GM13977 (cell line): ENCODE results near the gene SLC6A7.

Experiments used
- DNase-seq: peaks from one replicate; pipeline ENCODE4 v3.0.0; 2012; ENCODE audit warnings: low spot score
- in situ Hi-C: fragments of 300-500 bp; cut with MboI; formaldehyde crosslinking; loops from one replicate; pipeline ENCODE4 v1.12.0; 2022; ENCODE audit warnings: low sequenced_read_pairs, low pct_unique_long_range_greater_than_20kb, mixed read lengths, inconsistent platforms; ENCODE audit not compliant: unreplicated experiment
- TF ChIP-seq, protein P1 (sequence below): IDR thresholded peaks from 2 replicates; pipeline ENCODE4 v1.5.1; 2012; ENCODE audit warnings: mild to moderate bottlenecking, control low read depth; ENCODE audit not compliant: insufficient read depth; ENCODE audit errors: extremely low read depth, missing control alignments

Gene SLC6A7

GRCh38 chr5:150182774-150183173, 7.1 kb upstream of the SLC6A7 start:
- DNase-seq: no peak
- TF ChIP-seq, protein P1, sequence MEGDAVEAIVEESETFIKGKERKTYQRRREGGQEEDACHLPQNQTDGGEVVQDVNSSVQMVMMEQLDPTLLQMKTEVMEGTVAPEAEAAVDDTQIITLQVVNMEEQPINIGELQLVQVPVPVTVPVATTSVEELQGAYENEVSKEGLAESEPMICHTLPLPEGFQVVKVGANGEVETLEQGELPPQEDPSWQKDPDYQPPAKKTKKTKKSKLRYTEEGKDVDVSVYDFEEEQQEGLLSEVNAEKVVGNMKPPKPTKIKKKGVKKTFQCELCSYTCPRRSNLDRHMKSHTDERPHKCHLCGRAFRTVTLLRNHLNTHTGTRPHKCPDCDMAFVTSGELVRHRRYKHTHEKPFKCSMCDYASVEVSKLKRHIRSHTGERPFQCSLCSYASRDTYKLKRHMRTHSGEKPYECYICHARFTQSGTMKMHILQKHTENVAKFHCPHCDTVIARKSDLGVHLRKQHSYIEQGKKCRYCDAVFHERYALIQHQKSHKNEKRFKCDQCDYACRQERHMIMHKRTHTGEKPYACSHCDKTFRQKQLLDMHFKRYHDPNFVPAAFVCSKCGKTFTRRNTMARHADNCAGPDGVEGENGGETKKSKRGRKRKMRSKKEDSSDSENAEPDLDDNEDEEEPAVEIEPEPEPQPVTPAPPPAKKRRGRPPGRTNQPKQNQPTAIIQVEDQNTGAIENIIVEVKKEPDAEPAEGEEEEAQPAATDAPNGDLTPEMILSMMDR: no peak
- in situ Hi-C loops: no loop called here

DNA sequence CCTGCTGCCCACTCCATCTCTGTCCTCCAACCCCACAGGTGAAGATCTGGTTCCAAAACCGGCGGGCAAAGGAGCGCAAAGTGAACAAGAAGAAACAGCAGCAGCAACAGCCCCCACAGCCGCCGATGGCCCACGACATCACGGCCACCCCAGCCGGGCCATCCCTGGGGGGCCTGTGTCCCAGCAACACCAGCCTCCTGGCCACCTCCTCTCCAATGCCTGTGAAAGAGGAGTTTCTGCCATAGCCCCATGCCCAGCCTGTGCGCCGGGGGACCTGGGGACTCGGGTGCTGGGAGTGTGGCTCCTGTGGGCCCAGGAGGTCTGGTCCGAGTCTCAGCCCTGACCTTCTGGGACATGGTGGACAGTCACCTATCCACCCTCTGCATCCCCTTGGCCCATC, 6.4 kb upstream of the SLC6A7 start:
- in situ Hi-C loops: no loop called here
- TF ChIP-seq, protein P1: no peak
- no peak for DNase-seq

- TF ChIP-seq, protein P1: no peak
- no peak for DNase-seq
- in situ Hi-C loops: no loop called here
Observed at GRCh38 chr5:150184006-150184405, 5.9 kb upstream of the SLC6A7 start.

DNA sequence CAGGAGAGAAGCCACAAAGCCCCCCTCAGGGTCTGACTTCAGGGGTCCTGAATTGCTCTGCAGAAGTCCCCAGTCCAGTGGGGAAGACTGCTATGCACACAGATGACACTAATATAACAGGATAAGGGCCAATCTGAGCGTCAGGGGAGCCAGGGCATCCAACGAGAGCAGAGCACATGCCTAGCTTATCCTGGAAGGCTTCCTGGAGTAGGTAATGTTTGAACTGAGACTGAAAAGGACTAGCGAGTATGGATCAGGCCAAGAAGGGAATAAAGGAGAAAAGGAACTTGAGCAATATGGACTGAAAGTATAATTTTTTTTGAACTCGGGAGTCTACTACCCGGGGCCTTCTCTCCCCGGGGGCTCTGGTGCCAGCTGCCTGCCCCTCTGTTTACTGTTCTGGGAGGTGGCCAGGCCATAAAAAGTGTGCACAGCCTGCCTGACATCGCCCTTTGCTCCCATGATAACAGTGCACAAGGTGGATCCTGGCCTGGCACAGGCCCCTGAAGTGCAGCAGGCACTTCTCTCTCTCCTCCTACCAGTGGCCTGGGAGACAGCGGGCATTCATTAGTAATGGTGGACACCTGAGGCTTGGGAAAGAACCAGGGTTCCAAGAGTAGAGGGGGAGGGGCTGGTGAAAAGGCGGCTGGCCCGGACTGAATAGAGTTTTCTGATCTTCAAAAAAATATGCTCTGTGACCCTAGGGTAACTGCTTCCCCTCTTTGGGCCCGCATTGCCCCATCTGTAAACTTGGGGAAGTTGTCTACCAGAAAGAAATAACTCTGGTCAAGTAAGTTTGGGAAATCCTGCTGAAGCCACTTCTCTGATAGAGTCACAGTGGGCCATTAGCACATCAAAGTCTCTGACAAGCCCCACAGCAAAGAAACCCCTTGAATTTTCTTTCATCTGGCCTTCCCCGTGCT, 4.6 kb upstream of the SLC6A7 start:
- TF ChIP-seq, protein P1: no peak
- in situ Hi-C loops: no loop called here
- DNase-seq: no peak

DNA sequence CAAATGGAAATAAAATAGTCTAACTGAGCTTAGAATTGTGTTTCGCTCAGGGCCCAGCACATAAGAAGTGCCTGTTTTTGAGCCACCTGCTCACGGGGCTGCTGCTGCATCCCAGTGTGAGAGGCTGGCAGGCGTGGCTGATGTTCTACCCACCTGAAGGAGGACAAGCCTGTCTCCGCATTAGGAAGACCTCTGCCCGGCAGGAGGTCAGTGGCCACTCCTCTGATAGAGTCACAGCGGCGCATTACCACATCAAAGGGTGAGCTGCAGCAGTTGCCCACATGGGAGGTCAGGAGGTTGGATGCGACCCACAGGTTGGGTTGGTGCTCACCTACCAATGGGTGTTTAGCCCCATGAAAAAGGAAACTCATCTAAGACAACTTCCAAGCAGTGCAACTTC, 3.7 kb upstream of the SLC6A7 start:
- no peak for DNase-seq
- in situ Hi-C loops: no loop called here
- TF ChIP-seq, protein P1: no peak

GRCh38 chr5:150186897-150187296, 3.0 kb upstream of the SLC6A7 start:
- in situ Hi-C loops: no loop called here
- TF ChIP-seq, protein P1: no peak
- no peak for DNase-seq
